Measurements from ENCODE around the gene INTS11. TPM values are rescaled to one million over a fixed set of nuclear protein-coding genes. Genes with fewer than 3 reads are reported as not detected.

Gene INTS11
- polyA plus RNA-seq, 1 donor from 2014 or later = 65.8 TPM

GRCh38 chr1:1361233-1361981 lies 36.9 kb upstream of the INTS11 start:
- Mint-ChIP-seq H3K9me3 (no peaks in the 10 kb centered on the region), H3K4me3 (no peak overlapping the region), H3K4me1 (peaks cover 3 to 6% (median 6%) of the 10 kb centered on the region in 3 donors), H3K27ac (no peak overlapping the region), H3K36me3 (peaks cover 2% of the 10 kb centered on the region), H3K27me3 (peaks cover 17% of the 10 kb centered on the region)

- Mint-ChIP-seq H3K27ac (peak overlapping the region in 1 of 3 donors; percentile 12), H3K4me1 (peaks cover 3 to 6% (median 6%) of the 10 kb centered on the region in 3 donors), H3K9me3 (no peaks in the 10 kb centered on the region), H3K36me3 (peaks cover 2% of the 10 kb centered on the region), H3K4me3 (no peak overlapping the region), H3K27me3 (peaks cover 17% of the 10 kb centered on the region)
These were observed 36.2 kb upstream of the INTS11 start for GRCh38 chr1:1360506-1361169.

GRCh38 chr1:1359664-1360468 lies 35.4 kb upstream of the INTS11 start:
- Mint-ChIP-seq H3K36me3 (peaks cover 2% of the 10 kb centered on the region), H3K27ac (peak overlapping the region in 1 of 3 donors; percentile 19), H3K4me1 (peaks cover 3 to 6% (median 6%) of the 10 kb centered on the region in 3 donors), H3K4me3 (peak overlapping the region in 3 of 4 donors; percentile 47 to 64 (median 49)), H3K9me3 (no peaks in the 10 kb centered on the region), H3K27me3 (peaks cover 17% of the 10 kb centered on the region)

- Mint-ChIP-seq H3K4me3 (peak overlapping the region in 3 of 4 donors; percentile 47 to 64 (median 55)), H3K27ac (peak overlapping the region in 2 of 3 donors; percentile 16 to 19), H3K4me1 (peaks cover 3 to 6% (median 6%) of the 10 kb centered on the region in 3 donors), H3K9me3 (no peaks in the 10 kb centered on the region), H3K27me3 (peaks cover 17% of the 10 kb centered on the region), H3K36me3 (peaks cover 2% of the 10 kb centered on the region)
These were observed 34.8 kb upstream of the INTS11 start for GRCh38 chr1:1359308-1359663.

DNA sequence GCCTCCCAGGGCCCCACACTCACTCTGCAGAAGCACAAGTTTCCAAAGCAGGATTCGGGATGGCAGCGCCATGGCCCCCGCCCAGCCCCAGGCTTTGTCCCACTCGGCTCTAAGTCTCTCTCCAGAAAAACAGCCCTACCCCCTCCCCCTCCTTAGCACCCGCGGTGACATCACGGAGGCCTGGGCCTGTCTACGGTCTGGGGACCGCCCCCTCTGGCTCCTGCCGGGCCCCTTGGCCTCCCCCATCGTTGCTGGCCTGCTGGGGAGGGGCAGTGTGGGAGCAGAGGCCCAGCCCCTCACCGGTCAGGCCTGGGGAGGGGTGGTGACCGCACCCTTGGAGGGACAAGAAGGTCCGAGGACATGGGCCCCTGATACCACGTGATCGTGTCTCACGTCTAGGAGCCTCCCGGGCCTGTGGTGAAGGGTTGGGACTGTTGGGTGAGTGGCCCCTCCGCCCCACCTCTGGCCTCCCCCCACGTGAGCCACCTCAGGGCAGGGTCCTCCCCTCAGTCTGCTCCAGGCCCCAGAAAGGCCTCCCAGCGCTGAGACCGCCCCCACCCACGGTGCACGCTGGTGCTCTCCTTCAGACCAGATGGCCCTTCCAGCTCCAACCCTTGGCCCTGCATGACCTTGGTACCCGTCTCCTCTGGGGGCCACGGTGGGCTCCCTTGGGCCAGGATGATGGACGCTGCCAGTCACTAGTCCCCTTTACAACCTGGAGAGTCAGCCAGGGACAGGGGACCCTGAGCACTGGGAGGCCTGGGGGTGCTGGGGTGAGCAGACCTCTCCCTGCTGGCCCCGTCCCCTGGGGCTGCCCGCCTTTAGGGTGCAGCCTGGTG lies 34.2 kb upstream of the INTS11 start, which contains the start of gene MXRA8:
MXRA8 (minus strand) TSS at position 123 of the 839 bp plus-strand sequence; CDS start at position 72, 51 bp downstream.
- peaks cover 2% of the 10 kb centered on the region for H3K36me3 Mint-ChIP-seq
- peak within 1 kb of the TSS in 3 of 4 donors; percentile 47 to 64 (median 55) for H3K4me3 Mint-ChIP-seq
- no peaks in the 10 kb centered on the region for H3K9me3 Mint-ChIP-seq
- peaks cover 3 to 6% (median 6%) of the 10 kb centered on the region in 3 donors for H3K4me1 Mint-ChIP-seq
- H3K27me3 Mint-ChIP-seq = peaks cover 17% of the 10 kb centered on the region
- H3K27ac Mint-ChIP-seq = peak within 1 kb of the TSS in 2 of 3 donors; percentile 16 to 22

DNA sequence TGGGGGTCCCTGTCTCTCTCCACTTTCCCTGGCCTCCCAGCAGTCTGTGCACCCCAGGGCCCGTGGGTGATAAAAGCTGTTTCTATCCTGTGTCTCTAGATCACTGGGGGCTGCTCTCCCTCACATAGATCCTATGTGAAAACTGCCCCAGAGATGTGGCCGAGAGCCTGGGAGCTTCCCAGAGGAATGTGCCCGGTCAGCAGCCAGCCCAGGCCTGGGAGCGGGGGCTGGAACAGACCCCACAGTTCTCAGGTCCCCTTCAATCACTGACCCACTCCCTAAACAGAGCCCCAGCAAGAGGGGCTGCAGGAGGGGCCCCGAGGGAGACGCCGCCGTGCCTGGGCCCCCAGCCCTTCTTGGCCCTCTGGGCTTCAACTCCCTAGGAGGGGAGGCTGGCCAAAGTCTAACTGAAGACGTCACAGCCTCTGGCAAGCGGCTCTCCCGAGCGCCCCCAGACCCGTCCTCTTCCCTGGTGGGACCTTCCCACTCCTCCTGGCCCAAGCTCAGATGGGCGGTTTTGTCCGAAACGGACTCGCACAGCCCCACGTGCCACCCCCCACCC lies 33.5 kb upstream of the INTS11 start:
- peak overlapping the region in 1 of 3 donors; percentile 22 for H3K27ac Mint-ChIP-seq
- no peaks in the 10 kb centered on the region for H3K9me3 Mint-ChIP-seq
- H3K27me3 Mint-ChIP-seq = peaks cover 20% of the 10 kb centered on the region
- no peak overlapping the region for H3K4me3 Mint-ChIP-seq
- H3K4me1 Mint-ChIP-seq = peaks cover 4 to 8% (median 8%) of the 10 kb centered on the region in 3 donors
- H3K36me3 Mint-ChIP-seq = peaks cover 2% of the 10 kb centered on the region

GRCh38 chr1:1356796-1357401 lies 32.4 kb upstream of the INTS11 start:
- no peak overlapping the region for H3K27ac Mint-ChIP-seq
- no peak overlapping the region for H3K4me3 Mint-ChIP-seq
- H3K4me1 Mint-ChIP-seq = peaks cover 10 to 15% (median 13%) of the 10 kb centered on the region in 3 donors
- H3K36me3 Mint-ChIP-seq = peaks cover 2% of the 10 kb centered on the region
- H3K27me3 Mint-ChIP-seq = peaks cover 28% of the 10 kb centered on the region
- H3K9me3 Mint-ChIP-seq = no peaks in the 10 kb centered on the region

DNA sequence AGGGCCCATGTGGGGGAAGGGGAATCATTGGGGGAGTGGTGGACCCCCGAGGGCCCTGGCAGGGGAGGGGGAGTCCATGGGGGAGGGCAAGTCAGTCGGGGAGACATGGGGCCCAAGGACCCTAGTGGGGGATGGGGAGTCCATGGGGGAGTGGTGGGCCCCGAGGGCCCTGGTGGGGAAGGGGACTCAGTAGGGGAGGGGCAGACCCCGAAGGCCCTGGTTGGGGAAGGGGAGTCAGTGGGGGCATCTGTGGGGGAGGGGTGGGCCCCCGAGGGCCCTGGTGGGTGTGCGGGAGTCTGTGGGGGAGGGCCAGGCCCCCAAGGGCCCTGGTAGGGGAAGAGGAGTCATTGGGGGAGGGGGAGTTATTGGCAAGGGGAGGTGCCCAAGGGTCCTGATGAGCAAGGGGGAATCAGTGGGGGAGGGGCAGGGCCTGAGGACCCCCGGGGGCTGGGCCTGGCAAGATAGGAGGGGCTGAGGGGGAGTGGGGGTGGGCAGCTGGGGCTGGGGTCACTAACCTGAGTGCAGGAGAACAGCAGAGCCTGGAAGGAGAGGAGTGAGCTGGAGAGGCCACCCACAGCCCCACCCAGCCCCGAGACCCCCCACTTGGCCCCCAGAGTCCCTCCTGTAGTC lies 31.8 kb upstream of the INTS11 start:
- Mint-ChIP-seq H3K27ac (no peak overlapping the region), H3K27me3 (peaks cover 28% of the 10 kb centered on the region), H3K36me3 (peaks cover 2% of the 10 kb centered on the region), H3K4me1 (peaks cover 10 to 15% (median 12%) of the 10 kb centered on the region in 3 donors), H3K9me3 (no peaks in the 10 kb centered on the region), H3K4me3 (no peak overlapping the region)

DNA sequence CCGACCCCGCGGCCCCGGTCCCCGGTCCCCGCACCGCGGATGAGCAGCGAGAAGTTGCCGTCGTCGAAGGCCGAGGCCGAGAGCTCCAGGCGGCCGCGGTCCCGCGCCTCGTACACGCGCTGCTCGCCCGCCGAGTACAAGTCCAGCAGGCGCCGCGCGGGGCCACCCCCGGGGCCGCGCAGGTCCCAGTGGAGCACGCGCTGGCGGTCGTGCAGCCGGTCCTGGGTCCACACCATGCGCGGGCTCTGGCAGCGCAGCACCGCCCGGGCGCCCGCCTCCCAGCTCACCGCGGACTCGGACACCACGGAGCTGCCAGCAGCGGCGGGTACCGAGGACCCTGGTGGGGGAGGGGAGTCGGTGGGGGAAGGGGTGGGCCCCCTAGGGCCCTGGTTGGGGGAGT lies 31.0 kb upstream of the INTS11 start:
- no peaks in the 10 kb centered on the region for H3K9me3 Mint-ChIP-seq
- no peak overlapping the region for H3K4me3 Mint-ChIP-seq
- peaks cover 26% of the 10 kb centered on the region for H3K27me3 Mint-ChIP-seq
- no peak overlapping the region for H3K27ac Mint-ChIP-seq
- H3K4me1 Mint-ChIP-seq = peaks cover 10 to 13% (median 12%) of the 10 kb centered on the region in 3 donors
- H3K36me3 Mint-ChIP-seq = no peaks in the 10 kb centered on the region

- Mint-ChIP-seq H3K36me3 (no peaks in the 10 kb centered on the region), H3K9me3 (no peaks in the 10 kb centered on the region), H3K27me3 (peaks cover 24% of the 10 kb centered on the region), H3K4me3 (peak overlapping the region in 2 of 4 donors; percentile 9 to 80), H3K4me1 (peaks cover 10 to 13% (median 12%) of the 10 kb centered on the region in 3 donors), H3K27ac (no peak overlapping the region)
These were observed 30.1 kb upstream of the INTS11 start for GRCh38 chr1:1354271-1355247.

DNA sequence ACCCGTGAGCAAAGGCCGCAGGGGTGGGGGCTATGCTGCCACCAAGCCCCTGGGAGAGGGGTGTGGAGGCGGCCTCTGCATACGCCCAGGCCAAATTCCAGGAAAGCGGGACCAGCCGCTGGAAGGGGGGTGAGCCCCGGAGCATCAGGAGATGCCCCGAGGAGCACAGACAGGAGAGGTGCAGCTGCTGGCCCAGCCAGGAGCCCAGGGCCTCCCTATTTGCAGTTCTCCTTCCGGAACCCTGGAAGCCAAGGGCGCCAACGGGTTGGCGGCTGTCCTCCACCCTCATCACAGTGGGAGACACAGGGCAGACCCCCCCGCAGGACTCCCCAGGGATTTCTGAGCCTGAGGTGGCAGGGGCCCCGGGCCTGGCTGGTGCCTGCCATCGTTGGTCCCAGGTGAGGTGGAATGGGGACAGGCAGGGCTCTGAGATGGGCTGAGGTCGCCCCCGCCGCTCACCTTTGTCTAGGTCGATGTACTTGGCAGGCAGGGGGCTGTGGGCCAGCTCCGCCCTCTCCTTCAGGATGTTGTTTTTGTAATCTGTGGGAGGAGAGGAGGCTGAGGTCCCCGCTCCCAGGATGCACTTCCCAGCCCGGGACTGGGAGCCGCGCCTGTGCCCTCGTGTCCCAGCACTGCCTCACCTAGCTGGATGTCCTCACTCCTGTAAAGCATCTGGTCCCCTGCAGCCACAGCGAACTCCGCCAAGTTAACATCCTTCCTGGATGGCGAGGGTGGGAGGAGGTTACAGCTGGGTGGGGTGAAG lies 29.1 kb upstream of the INTS11 start:
- Mint-ChIP-seq H3K9me3 (no peaks in the 10 kb centered on the region), H3K27ac (peak overlapping the region in 1 of 3 donors; percentile 72), H3K36me3 (no peaks in the 10 kb centered on the region), H3K4me3 (peak overlapping the region in 3 of 4 donors; percentile 5 to 80 (median 78)), H3K27me3 (peaks cover 19% of the 10 kb centered on the region), H3K4me1 (peaks cover 7 to 10% (median 9%) of the 10 kb centered on the region in 3 donors)

All from IgD-negative memory B cell (primary cell).